T-helper 2 cell treated with Interferon-gamma antibody and Interleukin-4, amounts not matched to agents 5 μg/mL and 100 μg/mL, for 36 hours (primary cell): ENCODE measurements around the gene ANKMY1.
"Not testable (repeated sequence)": the region's sequence is repeated elsewhere in the genome, so short reads cannot be mapped to it uniquely, and the experiment has no call there.

Experiments
- DNase-seq: peaks from one replicate; pipeline ENCODE4 v3.0.0; 2021; ENCODE audit warnings: low spot score
- H3K27ac Mint-ChIP-seq: one replicate; pipeline ENCODE4 v1.8.0; 2021; ENCODE audit warnings: mild to moderate bottlenecking, mixed read lengths
- H3K27me3 Mint-ChIP-seq: one replicate; pipeline ENCODE4 v1.8.0; 2021; ENCODE audit warnings: low read depth, mixed read lengths
- H3K36me3 Mint-ChIP-seq: one replicate; pipeline ENCODE4 v1.8.0; 2021; ENCODE audit warnings: low read depth, mixed read lengths
- H3K4me1 Mint-ChIP-seq: one replicate; pipeline ENCODE4 v1.8.0; 2021; ENCODE audit warnings: low read depth, mixed read lengths
- H3K4me3 Mint-ChIP-seq: one replicate; pipeline ENCODE4 v1.8.0; 2022; ENCODE audit warnings: mild to moderate bottlenecking, moderate library complexity, mixed read lengths
- H3K9me3 Mint-ChIP-seq: one replicate; pipeline ENCODE4 v1.8.0; 2021; ENCODE audit warnings: mixed read lengths

The ANKMY1 gene

GRCh38 chr2:240551288-240551687 lies 6.5 kb downstream of the ANKMY1 start:
- Mint-ChIP-seq H3K27ac (no peak overlapping the region), H3K9me3 (peaks cover 15% of the 10 kb centered on the region), H3K36me3 (peaks cover 44% of the 10 kb centered on the region), H3K4me3 (no peak overlapping the region), H3K27me3 (no peaks in the 10 kb centered on the region), H3K4me1 (peaks cover 3% of the 10 kb centered on the region)
- DNase-seq: no peak

GRCh38 chr2:240539906-240540305 lies 17.9 kb downstream of the ANKMY1 start:
- H3K27ac Mint-ChIP-seq: no peak overlapping the region
- H3K4me3 Mint-ChIP-seq: no peak overlapping the region
- H3K4me1 Mint-ChIP-seq: peaks cover 2% of the 10 kb centered on the region
- no peak for DNase-seq
- H3K9me3 Mint-ChIP-seq: no peaks in the 10 kb centered on the region
- peaks cover 53% of the 10 kb centered on the region for H3K36me3 Mint-ChIP-seq
- no peaks in the 10 kb centered on the region for H3K27me3 Mint-ChIP-seq

GRCh38 chr2:240539101-240539500 lies 18.7 kb downstream of the ANKMY1 start:
- DNase-seq, H3K9me3 Mint-ChIP-seq, H3K27me3 Mint-ChIP-seq, H3K4me3 Mint-ChIP-seq, H3K27ac Mint-ChIP-seq, H3K4me1 Mint-ChIP-seq: not testable (repeated sequence)
- peaks cover 56% of the 10 kb centered on the region for H3K36me3 Mint-ChIP-seq

GRCh38 chr2:240538031-240538780 lies 19.6 kb downstream of the ANKMY1 start:
- Mint-ChIP-seq H3K27ac (no peak overlapping the region), H3K9me3 (peaks cover 7% of the 10 kb centered on the region), H3K27me3 (no peaks in the 10 kb centered on the region), H3K36me3 (peaks cover 60% of the 10 kb centered on the region), H3K4me3 (no peak overlapping the region), H3K4me1 (no peaks in the 10 kb centered on the region)
- DNase-seq: no peak

- no peak for DNase-seq
- H3K36me3 Mint-ChIP-seq: peaks cover 77% of the 10 kb centered on the region
- peaks cover 45% of the 10 kb centered on the region for H3K9me3 Mint-ChIP-seq
Measured at GRCh38 chr2:240532031-240532775, 25.6 kb downstream of the ANKMY1 start.

GRCh38 chr2:240531038-240531437 lies 26.8 kb downstream of the ANKMY1 start:
- H3K4me1 Mint-ChIP-seq: no peaks in the 10 kb centered on the region
- H3K36me3 Mint-ChIP-seq: peaks cover 87% of the 10 kb centered on the region
- no peak overlapping the region for H3K4me3 Mint-ChIP-seq
- no peak overlapping the region for H3K27ac Mint-ChIP-seq
- H3K27me3 Mint-ChIP-seq: no peaks in the 10 kb centered on the region
- no peak for DNase-seq
- H3K9me3 Mint-ChIP-seq: peaks cover 53% of the 10 kb centered on the region

More at GRCh38 chr2:240532031-240532775, 25.6 kb downstream of the ANKMY1 start:
- Mint-ChIP-seq H3K27me3 (no peaks in the 10 kb centered on the region), H3K27ac (no peak overlapping the region), H3K4me3 (no peak overlapping the region), H3K4me1 (no peaks in the 10 kb centered on the region)

- no peak overlapping the region for H3K4me3 Mint-ChIP-seq
- H3K27ac Mint-ChIP-seq: no peak overlapping the region
- H3K36me3 Mint-ChIP-seq: peaks cover 89% of the 10 kb centered on the region
- DNase-seq: no peak
- no peaks in the 10 kb centered on the region for H3K4me1 Mint-ChIP-seq
- H3K27me3 Mint-ChIP-seq: no peaks in the 10 kb centered on the region
- peaks cover 59% of the 10 kb centered on the region for H3K9me3 Mint-ChIP-seq
Measured at GRCh38 chr2:240530181-240530580, 27.6 kb downstream of the ANKMY1 start.

- peaks cover 66% of the 10 kb centered on the region for H3K9me3 Mint-ChIP-seq
Measured at GRCh38 chr2:240529344-240529999, 28.3 kb downstream of the ANKMY1 start.

GRCh38 chr2:240528406-240529040 lies 29.3 kb downstream of the ANKMY1 start:
- Mint-ChIP-seq H3K4me3 (no peak overlapping the region), H3K9me3 (peaks cover 65% of the 10 kb centered on the region), H3K27ac (no peak overlapping the region), H3K36me3 (peaks cover 90% of the 10 kb centered on the region), H3K4me1 (no peaks in the 10 kb centered on the region), H3K27me3 (no peaks in the 10 kb centered on the region)
- DNase-seq: no peak

More at GRCh38 chr2:240529344-240529999, 28.3 kb downstream of the ANKMY1 start:
- Mint-ChIP-seq H3K36me3 (peaks cover 90% of the 10 kb centered on the region), H3K27me3 (no peaks in the 10 kb centered on the region), H3K27ac (no peak overlapping the region), H3K4me3 (no peak overlapping the region), H3K4me1 (no peaks in the 10 kb centered on the region)
- DNase-seq: no peak

- H3K4me1 Mint-ChIP-seq: no peaks in the 10 kb centered on the region
- no peak for DNase-seq
- H3K36me3 Mint-ChIP-seq: peaks cover 90% of the 10 kb centered on the region
- peaks cover 64% of the 10 kb centered on the region for H3K9me3 Mint-ChIP-seq
- H3K27me3 Mint-ChIP-seq: no peaks in the 10 kb centered on the region
- no peak overlapping the region for H3K27ac Mint-ChIP-seq
- no peak overlapping the region for H3K4me3 Mint-ChIP-seq
Measured at GRCh38 chr2:240527153-240527750, 30.5 kb downstream of the ANKMY1 start.

GRCh38 chr2:240526521-240526920 lies 31.3 kb downstream of the ANKMY1 start:
- DNase-seq: no peak
- H3K4me3 Mint-ChIP-seq: no peak overlapping the region
- H3K9me3 Mint-ChIP-seq: peaks cover 57% of the 10 kb centered on the region
- H3K27ac Mint-ChIP-seq: no peak overlapping the region
- H3K27me3 Mint-ChIP-seq: no peaks in the 10 kb centered on the region
- no peaks in the 10 kb centered on the region for H3K4me1 Mint-ChIP-seq
- H3K36me3 Mint-ChIP-seq: peaks cover 89% of the 10 kb centered on the region

GRCh38 chr2:240525802-240526201 lies 32.0 kb downstream of the ANKMY1 start:
- no peaks in the 10 kb centered on the region for H3K27me3 Mint-ChIP-seq
- no peak overlapping the region for H3K4me3 Mint-ChIP-seq
- peaks cover 50% of the 10 kb centered on the region for H3K9me3 Mint-ChIP-seq
- H3K27ac Mint-ChIP-seq: no peak overlapping the region
- H3K36me3 Mint-ChIP-seq: peaks cover 82% of the 10 kb centered on the region
- DNase-seq: no peak
- H3K4me1 Mint-ChIP-seq: no peaks in the 10 kb centered on the region

GRCh38 chr2:240524963-240525718 lies 32.6 kb downstream of the ANKMY1 start:
- DNase-seq: no peak
- Mint-ChIP-seq H3K9me3 (peaks cover 45% of the 10 kb centered on the region), H3K4me3 (no peak overlapping the region), H3K27me3 (no peaks in the 10 kb centered on the region), H3K4me1 (no peaks in the 10 kb centered on the region), H3K27ac (no peak overlapping the region), H3K36me3 (peaks cover 81% of the 10 kb centered on the region)
